Measurements from ENCODE around the gene ARHGDIG.
"Not testable (repeated sequence)": the region's sequence is repeated elsewhere in the genome, so short reads cannot be mapped to it uniquely, and the experiment has no call there.

ARHGDIG gene

DNA sequence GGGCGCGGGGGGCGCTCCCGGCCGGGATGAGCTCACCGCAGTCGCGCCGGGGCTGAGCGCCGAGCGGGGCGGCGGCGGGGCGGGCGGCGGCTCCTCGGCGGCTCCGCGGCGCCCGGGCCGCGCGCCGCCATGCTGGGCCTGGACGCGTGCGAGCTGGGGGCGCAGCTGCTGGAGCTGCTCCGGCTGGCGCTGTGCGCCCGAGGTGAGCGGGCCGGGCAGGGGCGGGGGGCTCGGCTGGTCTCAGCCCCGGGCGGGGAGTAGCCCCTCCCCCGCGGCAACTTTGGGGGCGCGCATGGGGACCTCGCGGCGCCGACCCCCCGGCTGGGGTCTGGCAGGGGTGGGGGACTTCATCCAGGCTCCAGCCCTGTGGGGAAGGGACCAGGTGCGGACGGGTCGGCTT, at the start of gene ARHGDIG:
Gene ARHGDIG (plus strand): TSS at position 40 of the 400 bp plus-strand sequence. CDS start 90 bp downstream, at position 130.
- DNase-seq: no peak

DNA sequence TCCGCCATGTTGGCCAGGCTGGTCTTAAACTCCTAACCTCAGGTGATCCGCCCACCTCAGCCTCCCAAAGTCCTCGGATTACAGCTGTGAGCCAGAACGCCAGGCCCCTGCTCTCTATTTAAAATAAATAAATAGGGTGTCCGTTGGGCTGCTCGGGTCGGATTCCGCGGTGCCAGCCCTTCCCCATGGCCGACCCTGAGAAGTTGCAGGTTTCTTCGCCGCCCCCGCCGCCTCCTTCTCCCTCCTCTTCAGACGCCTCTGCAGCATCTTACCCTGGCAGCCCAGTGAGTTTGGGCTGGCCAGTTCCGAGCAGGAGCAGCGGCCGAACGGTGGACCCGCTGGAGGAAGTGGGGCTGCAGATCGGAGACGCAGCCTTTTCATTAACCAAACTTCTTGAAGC, 49.4 kb upstream of the ARHGDIG start:
- no peak for DNase-seq

DNA sequence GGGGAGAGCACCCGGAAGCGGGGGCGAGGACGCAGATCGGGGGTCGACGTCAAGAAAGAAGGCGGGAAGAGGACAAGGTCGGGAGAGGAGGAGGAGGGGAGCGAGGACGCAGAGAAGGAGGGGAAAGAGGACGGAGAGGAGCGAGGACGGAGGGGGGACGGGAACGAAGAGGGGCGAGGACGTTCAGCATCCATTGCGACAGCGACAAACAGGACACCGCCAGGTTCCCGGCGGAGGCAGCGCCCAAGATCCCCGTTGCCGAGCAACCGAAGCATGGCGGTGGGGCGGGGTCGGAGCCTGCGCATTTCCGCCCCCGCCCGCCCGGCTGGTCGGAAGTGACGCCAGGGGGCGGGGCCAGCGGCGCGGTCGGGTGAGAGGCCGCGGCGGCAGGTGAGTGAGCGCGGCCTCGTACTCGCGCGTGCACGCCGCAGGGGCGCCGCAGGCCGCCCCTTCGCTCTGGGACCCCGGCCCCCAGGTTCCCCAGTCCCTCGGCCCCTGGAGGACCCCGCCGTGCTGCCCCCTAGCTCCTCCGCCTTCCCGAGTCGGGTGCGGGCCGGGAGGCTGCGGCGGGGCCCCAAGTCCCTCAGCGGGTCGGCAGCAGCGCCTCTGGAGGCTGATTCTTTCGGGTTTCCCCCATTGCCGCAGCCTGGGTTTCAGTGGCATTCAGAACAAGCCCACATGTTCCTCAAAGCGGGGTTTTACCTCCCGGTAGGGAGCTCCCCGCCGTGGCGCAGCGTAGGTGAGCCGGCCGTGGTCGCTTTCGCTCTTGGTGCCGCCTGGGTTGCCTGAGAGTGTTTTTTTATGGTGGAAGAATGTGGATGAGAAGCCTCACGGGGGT, 45.7 kb upstream of the ARHGDIG start, which contains the start of gene FAM234A:
Gene FAM234A (plus strand): TSS at position 354 of the 838 bp plus-strand sequence. CDS start 19,593 bp downstream, outside the sequence.
- peak; percentile 65 to 98 for DNase-seq

DNA sequence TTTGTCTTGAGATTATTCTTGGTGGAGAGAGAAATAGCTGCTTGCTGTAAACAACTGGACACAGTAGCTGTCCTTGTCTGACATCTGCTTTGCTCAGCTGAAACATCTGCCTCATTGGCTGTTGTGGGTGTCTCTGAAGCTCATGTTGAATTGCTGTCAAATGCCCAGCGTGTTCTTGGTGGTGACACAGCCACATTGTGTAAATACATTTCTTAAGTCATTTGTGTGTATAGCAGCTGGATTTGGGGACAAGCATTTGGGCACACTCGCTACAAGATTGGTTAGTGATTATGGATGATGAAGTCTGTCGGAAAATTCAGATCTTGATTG, 40.5 kb upstream of the ARHGDIG start:
- no peak for DNase-seq

DNA sequence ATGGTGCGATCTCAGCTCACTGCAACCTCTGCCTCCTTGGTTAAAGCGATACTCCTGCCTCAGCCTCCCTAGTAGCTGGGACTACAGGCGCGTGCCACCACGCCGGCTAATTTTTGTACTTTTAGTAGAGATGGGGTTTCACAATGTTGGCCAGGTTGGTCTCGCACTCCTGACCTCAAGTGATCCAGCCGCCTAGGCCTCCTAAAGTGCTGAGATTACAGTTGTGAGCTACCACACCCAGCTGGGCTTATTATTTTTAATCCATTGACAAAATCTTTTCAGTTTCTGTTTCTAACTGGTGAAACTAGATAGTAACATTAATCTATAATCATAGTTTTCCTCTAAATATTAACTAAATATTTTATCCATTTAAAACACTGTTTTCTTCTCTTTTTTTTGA, 39.8 kb upstream of the ARHGDIG start:
- no peak for DNase-seq

DNA sequence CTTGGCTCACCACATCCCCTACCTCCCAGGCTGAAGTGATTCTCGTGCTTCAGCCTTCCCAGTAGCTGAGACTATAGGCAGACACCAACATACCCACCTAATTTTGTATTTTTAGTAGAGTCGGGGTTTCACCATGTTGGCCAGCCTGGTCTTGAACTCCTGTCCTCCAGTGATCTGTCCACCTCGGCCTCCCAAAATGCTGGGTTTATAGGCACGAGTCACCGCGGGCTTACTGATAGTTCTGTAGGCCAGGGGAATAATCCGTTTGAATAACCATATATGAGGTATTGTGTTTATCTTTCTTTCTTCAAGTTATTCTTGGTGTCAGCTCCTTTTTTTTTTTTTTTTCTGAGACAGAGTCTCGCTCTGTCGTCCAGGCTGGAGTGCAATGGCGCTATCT, 38.1 kb upstream of the ARHGDIG start:
- no peak for DNase-seq

DNA sequence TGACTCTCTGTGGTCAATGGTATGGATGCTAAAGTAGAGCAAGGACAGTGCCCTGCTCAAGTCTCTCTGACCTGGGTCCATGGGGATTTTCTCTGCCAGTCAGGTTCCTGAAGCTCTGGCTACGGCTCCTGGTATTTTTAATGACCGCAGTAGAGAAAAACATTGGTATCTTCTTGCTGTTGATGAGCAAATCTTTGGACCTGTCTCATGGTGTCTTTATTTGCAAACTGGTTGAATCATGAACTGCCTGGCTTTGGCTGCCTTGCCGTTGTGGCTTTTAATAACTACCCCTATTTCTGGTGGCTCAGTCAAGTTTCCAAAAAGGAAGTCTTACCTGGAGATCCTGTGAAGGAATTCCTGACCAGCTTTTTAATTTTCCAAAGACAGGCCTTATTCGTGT, 37.0 kb upstream of the ARHGDIG start:
- DNase-seq: no peak

DNA sequence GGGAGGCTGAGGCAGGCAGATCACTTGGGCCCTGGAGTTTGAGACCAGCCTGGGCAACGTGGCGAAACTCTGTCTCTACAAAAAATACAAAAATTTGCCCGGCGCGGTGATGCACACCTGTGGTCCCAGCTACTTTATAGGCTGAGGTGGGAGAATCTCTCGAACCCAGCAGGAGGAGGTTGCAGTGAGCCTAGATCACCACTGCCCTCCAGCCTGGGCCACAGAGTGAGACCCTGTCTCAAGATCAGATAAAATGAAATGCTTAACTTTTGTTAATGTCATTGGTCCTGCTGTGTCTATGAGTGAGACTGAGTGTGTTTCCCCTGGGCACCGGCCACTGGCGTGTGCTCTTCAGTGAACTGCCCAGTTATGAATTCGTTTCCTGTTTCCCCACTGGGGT, 35.3 kb upstream of the ARHGDIG start:
- DNase-seq: no peak

DNA sequence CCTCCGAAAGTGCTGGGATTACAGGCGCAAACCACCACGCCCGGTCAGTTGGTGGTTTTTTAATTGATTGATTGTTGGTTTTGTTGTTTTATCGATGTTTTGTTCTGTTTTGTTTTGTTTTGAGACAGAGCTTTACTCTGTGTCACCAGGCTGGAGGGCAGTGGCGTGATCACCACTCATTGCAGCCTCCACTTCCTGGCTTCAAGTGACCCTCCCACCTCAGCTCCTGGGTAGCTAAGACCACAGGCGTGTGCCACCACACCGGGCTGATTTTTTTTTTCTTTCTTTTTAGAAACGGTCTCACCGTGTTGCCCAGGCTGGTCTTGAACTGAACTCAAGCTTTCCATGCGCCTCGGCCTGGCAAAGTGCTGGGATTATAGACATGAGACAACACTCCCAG, 33.4 kb upstream of the ARHGDIG start:
- DNase-seq: no peak

DNA sequence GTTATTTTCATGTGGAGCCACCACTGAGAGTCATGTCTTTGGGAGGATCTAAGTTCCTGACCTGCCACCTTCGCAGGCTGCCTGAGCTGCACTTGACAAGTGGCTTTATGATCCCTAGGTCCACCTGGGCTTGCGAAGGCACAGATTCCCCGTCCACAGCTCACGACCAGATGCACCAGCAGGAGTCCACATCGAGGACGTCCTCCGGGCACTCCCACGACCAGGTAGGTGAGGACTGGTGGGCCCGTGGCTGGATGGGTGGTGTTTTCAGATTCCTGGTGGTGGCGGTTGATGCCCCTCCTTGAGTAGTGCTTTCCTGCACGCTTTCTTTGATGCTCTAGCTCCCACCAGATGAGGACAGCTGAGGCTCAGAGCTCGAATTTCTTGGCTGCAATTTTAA, 31.0 kb upstream of the ARHGDIG start:
- no peak for DNase-seq

DNA sequence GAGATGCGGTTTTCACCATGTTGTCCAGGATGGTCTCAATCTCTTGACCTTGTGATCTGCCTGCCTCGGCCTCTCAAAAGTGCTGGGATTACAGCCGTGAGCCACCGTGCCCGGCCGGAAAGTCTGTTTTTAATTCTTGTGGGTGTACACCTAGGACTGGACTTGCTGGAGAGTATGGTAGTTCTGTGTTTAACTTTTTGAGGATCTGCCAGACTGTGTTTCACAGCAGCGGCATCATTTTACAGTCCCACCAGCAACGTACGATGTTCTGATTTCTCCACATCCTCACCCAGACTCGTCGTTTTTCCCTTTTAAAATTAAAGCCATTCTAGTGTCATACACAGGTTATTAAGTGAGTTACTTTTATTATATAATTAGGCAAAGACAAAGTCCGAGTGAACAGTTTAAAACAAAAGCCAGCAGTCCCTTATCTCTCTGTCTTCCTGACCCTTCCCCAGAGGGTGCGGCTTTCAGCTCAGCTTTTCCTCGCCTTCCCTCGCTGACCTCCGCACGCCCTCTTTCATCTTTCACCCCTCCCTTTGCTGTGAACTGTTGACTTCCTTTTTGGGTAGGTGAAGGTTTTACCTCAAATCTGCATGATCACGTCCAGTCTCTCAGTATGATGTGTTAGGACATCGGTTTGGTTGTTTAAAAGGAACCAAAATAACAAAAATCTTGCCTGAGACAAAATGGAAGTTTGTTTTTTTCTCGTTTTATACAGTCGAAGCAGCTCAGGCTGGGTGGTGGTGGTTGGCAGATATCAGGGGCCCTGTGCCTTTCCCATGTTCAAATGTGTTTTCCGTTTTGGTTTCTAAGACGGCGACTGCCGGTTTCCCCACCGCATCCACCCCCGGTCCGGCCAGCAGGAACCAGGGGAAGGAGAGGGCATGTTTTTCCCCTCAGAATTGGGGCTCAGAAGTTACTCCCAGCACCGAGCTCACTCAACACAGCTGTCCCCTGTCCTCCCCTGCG, 27.7 kb upstream of the ARHGDIG start:
- DNase-seq: peak in 1 of 2 donors; percentile 25

DNA sequence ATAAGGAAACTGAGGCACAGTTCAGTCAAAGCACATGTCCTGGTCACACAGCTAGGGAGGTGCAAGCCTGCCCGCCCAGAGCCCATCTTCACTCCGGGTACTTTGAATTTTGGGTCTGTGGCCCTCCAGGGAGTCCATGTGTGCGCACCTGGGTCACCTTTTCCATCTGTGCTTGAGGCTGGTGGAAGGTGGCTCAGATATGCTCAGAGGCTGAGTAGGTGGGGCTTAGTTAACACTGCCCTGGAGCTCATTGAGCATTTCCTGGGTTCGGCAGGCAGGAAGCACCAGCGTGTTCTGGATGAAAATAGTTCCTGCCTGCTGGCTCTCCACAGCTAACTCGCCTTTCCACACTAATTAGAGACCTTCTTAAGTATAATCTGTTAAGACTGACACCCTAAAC, 26.6 kb upstream of the ARHGDIG start:
- DNase-seq: no peak

DNA sequence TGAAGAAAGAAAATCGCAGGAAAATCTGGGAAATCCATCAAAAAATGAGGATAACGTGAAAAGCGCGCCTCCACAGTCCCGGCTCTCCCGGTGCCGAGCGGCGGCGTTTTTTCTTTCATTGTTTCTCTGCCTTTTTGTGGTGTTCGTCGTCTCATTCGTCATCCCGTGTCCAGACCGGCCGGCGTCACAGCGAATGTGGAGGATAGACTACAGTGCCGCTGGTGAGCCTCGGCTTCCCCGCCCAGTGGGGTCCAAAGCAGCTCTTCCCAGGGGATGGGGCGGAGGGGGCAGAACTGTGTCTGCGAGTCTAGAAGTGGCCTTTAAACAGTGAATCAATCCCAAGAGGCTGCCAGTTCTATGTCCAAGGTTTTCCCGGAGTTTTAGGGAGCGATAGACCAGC, 25.9 kb upstream of the ARHGDIG start:
- DNase-seq: no peak

DNA sequence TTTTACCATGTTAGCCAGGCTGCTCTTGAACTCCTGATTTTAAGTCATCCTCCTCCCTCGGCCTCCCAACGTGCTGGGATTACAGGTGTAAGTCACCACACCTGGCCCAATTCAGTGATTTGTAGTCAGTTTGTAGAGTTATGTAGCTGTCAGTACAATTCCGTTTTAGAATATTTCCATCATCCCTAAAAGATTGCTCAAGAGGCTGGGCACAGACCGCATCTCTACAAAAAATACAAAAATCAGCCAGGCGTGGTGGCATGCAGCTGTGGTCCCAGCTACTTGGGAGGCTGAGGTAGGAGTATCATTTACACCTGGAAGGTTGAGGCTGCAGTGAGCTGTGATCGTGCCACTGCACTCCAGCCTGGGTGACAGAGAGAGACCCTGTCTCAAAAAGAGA, 25.2 kb upstream of the ARHGDIG start:
- DNase-seq: no peak

DNA sequence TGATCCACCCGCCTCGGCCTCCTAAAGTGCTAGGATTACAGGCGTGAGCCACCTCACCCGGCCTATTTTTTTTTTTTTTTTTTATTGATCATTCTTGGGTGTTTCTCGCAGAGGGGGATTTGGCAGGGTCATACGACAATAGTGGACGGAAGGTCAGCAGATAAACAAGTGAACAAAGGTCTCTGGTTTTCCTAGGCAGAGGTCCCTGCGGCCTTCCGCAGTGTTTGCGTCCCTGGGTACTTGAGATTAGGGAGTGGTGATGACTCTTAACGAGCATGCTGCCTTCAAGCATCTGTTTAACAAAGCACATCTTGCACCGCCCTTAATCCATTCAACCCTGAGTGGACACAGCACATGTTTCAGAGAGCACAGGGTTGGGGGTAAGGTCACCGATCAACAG, 22.3 kb upstream of the ARHGDIG start:
- not testable (repeated sequence) for DNase-seq

DNA sequence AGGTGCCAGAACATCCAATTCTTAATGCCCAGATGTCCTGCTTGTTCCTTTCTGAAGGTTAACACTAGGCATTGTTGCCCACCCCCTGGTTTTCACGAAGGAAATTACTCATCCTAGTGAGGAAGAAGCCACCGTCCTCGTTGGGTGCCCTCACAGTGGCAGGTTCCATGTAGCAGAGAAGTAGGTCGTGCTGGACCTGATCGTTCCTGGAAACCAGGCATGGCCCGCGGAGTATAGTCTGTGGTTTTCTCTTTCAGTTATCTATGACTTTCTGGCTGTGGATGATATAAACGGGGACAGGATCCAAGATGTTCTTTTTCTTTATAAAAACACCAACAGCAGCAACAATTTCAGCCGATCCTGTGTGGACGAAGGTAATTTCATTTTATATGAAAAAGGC, 21.2 kb upstream of the ARHGDIG start:
- DNase-seq: no peak

DNA sequence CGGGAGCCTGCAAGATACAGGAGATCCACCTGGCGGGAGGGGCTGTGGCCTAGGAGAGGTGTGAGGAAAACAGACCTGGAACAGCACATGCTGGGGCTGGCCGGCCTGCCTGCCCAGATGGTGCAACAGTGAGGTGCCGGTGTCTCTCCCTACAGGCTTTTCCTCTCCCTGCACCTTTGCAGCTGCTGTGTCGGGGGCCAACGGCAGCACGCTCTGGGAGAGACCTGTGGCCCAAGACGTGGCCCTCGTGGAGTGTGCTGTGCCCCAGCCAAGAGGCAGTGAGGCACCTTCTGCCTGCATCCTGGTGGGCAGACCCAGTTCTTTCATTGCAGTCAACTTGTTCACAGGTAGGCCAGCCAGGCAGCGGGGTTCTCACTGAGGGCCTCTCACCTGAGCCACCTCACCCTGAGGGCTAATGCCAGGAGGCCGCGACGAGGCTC, 20.6 kb upstream of the ARHGDIG start:
- no peak for DNase-seq

DNA sequence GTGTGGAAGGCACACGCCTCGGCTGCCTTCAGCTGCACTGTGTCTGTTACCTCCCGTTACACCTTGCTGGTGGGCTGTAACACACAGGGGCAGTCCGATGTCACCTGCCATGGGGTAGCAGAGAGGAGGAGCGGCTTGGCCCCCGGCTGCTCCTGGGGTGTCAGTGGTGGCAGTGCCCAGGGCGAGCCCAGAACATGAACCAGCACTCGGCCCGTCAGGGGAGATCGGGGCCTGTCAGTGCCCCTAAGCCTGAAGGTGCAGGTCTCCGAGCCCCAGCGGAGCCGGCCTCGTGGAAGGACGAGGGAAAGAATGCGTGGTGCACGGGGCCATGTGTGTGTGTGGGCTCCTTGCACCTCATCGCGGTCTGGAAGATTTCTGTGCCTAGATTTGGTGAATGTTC, 20.1 kb upstream of the ARHGDIG start:
- DNase-seq: no peak

DNA sequence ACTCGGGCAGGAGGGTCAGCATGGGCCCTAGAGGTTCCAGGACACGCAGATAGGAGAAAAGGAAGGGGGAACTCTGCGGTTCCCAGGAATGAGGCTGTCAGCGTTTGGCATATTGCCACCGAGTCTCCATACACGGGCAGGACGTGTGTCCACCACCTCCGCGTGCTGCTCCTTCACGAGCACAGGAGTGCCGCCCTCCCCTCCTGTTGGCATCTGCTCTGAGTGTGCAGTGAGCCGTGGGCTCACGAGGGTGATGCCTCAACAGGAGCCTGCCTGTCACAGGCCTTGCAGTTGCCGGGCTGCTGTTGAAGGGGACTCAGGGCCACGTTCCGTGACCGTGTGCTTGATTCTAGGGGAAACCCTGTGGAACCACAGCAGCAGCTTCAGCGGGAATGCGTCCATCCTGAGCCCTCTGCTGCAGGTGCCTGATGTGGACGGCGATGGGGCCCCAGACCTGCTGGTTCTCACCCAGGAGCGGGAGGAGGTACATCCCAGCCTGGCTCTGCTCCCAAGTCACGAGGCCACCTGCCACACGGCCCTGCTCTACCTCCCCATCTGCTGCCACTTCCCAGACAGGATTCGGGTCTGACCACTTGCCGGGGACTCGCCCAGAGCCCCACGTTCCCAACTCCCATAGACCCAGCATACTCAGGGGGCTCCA, 19.2 kb upstream of the ARHGDIG start:
- no peak for DNase-seq

DNA sequence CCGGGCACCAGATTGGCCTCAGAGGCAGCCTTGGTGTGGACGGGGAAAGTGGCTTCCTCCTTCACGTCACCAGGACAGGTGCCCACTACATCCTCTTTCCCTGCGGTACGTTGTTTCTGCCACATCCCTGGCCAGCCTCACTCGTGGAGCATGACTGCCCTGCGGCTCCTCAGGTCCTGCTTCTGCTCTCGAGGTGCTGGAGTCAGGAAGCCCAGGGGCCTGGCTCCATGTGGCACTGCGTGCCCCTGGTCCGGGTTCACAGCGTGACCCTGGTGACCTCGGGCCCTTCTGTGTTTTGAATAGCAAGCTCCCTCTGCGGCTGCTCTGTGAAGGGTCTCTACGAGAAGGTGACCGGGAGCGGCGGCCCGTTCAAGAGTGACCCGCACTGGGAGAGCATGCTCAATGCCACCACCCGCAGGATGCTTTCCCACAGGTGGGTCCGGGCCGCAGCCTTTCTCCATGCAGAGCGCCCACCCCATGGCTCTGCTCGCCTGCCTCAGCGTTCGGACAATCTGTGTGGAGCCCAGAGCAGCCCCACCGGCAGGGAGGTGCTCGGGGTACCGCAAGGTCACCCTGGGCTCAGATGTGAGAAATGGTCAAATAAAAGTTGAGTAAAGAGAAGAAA, 18.2 kb upstream of the ARHGDIG start:
- DNase-seq: no peak

DNA sequence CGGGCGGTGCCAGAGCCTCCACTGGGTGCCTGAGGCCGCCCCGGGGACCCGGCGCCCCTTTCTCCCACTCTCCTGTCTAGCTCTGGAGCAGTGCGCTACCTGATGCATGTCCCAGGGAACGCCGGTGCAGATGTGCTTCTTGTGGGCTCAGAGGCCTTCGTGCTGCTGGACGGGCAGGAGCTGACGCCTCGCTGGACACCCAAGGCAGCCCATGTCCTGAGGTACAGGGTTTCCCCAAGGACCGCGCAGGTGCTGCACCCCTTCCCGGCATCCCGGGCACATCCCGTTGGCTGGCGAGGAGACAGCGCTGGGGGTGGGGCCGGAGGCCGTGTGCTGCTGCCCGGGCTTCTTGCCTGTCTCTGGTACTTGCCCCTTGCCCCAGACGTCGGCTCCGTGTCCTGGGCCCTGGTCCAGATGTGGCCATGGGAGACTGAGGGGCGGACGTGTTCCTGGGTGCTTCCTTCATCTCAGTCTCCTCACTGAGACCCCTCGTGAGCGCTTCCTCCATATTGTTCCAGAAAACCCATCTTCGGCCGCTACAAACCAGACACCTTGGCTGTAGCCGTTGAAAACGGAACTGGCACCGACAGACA, 17.1 kb upstream of the ARHGDIG start:
- DNase-seq: no peak

DNA sequence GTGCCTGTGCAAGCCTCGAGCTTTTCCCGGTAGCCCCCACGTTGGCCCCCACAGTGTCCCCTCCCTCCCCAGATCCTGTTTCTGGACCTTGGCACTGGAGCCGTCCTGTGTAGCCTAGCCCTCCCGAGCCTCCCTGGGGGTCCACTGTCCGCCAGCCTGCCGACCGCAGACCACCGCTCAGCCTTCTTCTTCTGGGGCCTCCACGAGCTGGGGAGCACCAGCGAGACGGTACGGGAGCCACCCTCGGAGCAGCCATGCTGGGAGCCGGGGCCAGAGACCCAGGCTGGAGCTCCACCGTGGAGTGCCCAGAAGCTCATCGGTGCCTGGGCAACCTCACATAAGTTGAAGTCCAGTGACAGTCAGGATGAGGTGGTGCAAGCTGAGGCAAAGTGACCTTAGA, 16.4 kb upstream of the ARHGDIG start:
- no peak for DNase-seq

Data from bone marrow (tissue), 2 donors.